HG02642 (cell line): ENCODE measurements around the gene EPHB6.

Experiments
- ATAC-seq: cut with Tn5 transposase; IDR thresholded peaks from one replicate; pipeline ENCODE4 v1.9.1; 2021; ENCODE audit warnings: mild to moderate bottlenecking; ENCODE audit not compliant: unreplicated experiment, poor library complexity

EPHB6 gene, protein sequence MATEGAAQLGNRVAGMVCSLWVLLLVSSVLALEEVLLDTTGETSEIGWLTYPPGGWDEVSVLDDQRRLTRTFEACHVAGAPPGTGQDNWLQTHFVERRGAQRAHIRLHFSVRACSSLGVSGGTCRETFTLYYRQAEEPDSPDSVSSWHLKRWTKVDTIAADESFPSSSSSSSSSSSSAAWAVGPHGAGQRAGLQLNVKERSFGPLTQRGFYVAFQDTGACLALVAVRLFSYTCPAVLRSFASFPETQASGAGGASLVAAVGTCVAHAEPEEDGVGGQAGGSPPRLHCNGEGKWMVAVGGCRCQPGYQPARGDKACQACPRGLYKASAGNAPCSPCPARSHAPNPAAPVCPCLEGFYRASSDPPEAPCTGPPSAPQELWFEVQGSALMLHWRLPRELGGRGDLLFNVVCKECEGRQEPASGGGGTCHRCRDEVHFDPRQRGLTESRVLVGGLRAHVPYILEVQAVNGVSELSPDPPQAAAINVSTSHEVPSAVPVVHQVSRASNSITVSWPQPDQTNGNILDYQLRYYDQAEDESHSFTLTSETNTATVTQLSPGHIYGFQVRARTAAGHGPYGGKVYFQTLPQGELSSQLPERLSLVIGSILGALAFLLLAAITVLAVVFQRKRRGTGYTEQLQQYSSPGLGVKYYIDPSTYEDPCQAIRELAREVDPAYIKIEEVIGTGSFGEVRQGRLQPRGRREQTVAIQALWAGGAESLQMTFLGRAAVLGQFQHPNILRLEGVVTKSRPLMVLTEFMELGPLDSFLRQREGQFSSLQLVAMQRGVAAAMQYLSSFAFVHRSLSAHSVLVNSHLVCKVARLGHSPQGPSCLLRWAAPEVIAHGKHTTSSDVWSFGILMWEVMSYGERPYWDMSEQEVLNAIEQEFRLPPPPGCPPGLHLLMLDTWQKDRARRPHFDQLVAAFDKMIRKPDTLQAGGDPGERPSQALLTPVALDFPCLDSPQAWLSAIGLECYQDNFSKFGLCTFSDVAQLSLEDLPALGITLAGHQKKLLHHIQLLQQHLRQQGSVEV

DNA sequence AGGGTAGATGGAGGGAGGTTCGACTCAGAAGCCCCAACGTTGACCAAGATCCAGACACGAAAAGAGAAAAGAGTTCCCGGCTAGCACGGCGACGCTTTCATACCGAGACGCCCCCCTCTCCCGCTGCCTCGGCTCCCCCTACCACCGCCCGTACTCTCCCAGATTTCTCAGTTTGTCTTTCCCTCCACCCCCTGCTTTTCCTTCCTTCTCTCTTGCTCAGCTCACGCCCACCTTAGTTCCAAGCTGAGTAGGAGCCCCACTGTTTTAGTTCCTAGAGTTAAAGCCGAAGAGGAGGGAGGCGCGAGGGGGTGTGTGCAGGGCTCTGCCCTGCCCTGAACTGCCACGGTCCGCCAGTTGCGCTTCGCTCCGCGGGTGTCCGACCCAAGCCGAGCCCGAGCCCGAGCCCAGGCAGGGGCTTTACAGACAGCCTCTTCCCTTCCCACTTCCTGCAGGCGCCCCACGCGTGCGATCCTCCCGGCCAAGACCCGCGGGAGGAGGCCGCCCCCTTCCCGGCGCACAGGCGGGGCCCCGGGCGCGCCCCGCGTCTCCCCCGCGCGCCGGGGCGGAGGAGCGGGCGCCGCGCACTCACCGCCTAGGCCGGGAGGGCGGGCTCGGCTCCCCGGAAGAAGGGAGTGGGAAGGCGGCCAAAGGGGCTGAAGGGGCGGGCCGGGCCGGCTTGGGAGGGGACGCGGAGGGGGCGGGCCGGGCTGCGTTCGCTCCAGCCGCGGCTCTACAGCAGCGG, at the start of gene EPHB6:
EPHB6 (plus strand) TSS at position 705 of the 742 bp plus-strand sequence. CDS start 8,152 bp downstream, outside the sequence.
- ATAC-seq = peak; percentile 70

DNA sequence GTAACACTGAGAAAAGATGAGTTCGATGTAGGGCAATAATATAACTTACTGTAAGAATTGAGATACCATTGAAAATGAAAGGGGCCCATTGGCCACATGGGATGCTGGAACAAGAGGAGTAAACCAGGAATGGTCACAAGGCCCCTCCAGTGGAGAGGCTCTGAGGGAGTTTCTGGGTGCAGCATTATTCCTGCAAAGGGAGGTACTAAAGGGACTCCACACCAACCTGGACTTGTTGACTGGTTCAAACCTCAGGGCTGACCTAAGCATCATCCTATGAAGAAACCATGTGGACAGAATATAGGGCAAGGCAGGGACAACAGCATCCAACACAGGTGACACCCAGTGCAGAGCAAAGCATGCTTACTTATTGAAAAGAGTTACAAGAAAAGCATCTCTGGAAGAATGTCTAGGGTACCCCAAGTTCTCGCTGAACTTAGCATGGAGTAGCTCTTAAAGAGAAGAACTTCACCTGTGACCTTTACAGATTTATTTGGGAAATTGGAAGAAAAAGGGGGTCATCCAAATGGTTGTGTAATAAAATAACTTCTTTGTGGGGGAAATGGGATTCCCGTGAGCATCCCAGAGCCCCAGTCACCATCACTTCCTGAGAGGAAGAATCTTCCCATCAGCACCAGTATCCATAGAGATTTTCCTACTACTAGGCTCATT, 49.4 kb upstream of the EPHB6 start:
- no peak for ATAC-seq

DNA sequence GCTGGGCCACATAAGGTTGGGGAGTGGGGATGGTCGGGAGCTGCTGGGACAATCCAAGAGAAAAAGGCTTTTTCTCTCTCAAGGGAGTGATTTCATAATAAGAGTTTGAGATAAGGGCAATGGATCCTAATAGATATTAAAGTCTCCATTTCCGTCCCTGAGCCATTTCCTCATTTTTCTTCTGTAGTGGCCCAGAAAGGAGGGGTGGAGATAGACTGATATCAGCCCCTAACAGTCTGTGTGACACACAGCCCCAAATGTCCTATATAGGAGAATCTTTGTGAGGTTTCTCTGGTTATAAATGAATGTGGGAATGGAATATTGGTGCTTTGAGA, 48.9 kb upstream of the EPHB6 start:
- no peak for ATAC-seq

DNA sequence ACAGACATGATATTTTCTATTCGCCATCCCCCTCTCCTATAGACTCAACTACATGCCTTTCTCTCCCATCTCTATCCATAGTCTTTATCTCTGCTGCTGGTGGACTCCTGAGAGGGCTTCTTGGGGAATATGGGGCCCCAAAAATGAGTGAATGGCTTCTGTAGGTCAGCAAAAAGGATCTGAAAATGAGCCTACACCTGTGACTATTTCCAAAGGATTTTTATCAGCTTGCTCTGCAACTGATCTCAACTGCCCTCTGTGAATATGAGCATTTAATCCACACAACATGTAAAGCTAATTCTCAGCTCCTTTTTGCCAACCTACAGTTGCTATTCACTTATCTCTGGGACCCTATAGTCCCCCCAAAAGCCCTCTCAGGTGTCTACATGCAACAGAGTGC, 47.9 kb upstream of the EPHB6 start:
- no peak for ATAC-seq

DNA sequence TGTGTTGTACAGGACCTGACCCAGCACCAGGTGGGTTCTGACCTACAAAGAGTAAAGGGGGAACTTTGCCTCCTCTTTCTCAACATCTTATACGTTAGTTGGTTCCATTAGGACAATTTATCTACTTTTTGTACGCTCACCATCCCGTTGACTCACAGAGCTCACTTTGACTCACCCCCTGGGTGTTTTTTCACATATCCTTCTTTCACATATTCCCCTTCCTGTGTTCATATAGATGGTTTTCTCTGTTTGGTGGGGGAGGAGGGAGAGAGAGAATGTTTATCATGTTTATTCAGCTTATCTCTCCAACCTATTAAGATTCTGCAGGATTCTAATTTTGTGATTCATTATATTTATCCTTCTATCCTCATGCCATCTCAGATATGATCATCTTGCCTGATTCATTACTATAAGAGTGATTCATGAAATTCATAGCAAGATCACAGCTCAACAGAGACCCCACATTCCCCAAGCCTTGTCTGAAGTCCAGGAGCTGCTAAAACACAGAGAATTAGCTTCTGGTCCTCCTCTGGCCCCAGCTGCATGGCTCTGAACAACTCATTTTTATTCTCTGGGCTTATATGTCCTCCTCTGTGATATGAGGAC, 46.9 kb upstream of the EPHB6 start:
- ATAC-seq = no peak

DNA sequence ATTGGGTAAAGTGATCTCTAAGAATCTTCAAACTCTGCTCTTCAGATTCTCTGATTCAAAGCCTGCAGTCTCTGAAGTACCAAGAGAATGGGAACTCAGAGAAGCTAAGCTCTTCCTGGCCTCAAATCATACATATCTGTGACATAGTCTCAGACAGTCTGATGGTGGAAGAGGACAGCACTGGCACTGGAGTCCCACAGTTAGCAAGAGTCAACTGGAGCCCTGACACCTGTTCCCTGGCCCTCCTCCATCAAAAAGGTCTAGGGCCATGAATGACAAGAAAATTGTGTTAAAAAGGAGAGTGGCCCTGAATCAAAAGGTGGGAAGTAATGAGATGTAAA, 46.4 kb upstream of the EPHB6 start:
- ATAC-seq = peak; percentile 35

DNA sequence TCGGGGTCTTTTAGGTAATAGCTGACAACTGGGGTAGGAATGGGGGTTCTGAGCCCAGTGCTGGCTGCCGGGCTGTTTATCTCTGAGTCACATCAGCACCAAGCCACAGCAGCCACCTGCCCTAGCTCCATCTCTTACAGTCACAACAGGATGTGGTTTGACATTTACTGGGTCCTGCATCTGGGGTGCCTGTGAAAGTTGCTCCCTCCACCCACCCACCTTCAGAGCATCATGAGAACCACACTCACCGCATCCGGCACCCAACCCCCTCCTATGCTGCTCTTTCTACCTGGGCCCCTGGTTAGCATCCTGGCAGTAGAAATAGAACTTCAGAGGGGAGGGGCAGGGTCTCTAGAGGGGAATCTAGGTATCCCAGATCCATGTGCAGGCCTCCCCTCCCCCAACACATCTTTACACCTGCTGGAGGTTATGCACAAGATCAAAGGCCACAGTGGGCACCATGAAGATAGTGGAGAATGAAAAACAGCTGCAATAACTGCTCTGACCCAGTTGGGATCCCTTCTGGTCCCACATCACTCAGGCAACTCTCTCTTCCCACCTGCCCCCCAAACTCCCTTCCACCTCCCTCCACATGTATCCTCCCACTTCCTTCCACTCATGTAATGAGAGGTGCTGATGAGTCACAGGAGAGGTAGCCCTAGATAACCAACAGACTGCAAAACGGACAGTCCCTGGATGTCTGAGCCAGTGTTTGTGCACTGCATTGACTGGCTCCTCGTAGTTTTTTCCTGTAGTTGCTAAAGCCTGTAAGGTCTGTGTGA, 45.9 kb upstream of the EPHB6 start:
- ATAC-seq = peak; percentile 91

DNA sequence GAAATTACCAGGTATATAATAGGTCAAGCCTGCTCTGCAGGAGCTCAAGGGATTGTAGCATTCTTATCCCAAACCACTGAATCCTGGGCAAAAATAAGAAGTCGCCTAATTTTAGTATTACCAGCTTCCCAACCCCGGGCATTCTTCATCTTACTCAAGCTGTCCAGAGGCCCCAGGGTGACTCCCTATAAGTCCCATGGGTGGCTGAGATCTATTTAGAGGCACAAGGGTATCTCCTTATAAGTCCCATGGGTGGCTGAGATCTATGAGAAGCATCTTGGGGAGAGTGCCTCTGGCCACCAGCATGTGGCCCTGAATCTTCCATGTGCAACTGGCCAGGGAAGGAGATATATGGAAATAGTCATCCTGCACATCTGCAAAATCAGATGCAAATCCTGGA, 45.2 kb upstream of the EPHB6 start:
- ATAC-seq = no peak

DNA sequence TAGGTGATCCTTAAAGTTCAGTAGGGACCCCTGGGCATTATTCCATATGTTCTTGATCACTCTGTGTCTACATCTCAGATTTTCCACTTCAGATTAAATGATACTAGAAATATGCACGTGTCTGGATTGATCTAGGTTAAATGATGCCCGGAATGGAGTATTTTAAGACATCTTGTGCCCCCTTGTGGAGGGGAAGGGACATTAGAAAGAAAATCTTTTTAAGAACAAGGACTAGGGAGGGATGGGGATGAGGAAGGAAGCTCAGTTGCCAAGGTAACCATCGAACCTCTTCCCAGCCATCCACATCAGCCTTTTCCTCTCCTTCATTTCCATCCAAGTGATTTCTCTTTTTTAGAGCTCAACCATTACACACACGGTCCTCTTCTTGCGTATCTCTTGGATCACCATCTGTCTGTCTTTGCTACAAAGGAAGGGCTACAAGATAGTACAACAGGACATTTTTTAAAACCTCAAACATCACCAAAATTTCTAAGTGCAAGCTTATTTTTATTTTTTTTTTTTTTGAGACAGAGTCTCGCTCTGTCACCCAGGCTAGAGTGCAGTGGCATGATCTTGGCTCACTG, 43.6 kb upstream of the EPHB6 start:
- ATAC-seq = no peak

DNA sequence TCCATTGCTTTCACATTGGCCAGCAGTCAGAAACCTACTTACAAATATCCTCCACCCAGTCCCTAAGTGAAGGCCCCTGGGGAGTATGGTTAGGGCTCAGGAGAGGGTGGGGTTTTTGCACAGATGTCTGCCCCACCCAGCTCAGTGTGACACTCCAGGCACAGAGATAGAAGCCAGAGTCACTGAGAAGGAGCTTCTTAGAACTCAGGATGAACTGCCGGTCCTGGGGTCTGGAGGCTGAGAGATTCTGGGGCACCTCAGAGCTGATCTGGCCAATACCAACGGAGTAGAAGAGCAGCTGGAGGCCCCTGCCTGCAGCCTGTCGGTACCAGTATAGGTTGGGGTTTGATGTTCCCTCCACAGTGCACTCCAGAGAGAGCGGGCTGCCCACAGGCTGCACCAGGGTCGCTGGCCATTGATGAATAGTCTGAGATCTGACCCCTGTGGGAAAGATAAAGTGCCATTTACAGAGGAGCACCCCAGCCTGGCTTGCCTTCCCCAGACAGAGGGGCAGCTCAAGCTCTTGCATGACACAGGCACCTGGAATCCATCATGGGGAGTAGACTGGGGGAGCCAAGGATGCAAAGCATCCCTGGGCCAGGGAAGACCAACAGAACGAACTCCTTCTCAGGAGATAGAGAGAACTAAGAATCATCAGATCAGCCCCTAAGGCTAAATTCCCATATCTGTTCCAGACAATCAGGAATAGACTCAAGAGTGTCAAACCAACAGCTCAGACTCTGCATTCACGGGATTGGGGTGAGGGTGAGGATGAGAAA, 42.2 kb upstream of the EPHB6 start:
- no peak for ATAC-seq

DNA sequence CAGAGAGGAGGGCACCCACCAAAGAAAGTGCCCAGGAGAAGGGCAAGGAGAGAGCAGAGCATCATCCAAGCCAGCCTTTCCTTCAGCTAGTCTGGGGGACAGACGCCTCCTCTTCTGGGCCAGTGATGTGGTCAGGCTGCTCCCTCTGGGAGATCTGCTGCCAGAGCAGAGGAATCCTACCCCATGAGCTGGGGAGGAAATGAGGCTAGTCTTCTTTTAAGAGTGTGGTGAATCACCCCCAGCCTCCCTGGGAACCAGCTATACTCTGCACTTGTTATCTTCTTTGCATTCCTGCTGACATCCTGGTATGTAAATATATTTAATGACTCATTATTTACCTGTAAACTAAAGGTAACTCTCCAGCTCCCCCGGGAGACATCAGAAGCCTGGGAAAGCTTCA, 41.6 kb upstream of the EPHB6 start:
- no peak for ATAC-seq

DNA sequence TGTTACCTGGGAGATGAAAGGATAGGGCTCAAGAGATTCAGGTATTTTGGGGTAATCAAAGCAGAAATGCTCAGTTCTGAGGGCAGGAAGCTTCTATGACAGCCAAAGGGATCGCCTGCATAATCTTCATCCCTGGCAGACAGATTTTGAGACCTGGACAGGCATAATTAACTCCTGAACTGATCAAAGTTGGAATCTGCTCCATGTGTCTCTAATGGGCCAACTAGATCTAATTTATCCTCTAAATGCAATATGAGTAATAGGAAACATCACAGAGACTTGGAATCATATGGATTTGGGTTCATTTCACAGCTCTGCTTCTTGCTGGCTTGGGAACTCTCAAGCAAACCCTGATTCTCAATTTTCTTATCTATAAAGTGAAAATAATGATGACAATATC, 41.2 kb upstream of the EPHB6 start:
- no peak for ATAC-seq

DNA sequence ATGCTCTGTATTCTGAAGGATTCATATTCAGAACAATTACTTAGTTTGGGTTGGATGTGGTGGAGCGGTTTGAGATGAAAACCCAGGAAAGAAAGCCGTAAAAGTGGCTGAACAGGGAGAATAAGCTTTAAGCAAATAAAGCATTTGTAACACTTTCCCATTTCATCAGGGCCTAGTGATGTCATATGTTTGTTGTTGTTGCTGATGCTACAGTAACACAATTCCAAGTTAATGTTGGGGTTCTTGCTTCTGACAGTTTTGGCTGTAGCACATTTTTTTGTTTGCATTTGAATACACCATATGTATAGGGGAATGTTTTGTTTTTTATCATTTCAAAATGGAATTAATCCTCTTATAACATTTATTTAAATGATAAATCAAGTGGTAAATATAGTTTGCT, 40.4 kb upstream of the EPHB6 start:
- ATAC-seq = no peak

DNA sequence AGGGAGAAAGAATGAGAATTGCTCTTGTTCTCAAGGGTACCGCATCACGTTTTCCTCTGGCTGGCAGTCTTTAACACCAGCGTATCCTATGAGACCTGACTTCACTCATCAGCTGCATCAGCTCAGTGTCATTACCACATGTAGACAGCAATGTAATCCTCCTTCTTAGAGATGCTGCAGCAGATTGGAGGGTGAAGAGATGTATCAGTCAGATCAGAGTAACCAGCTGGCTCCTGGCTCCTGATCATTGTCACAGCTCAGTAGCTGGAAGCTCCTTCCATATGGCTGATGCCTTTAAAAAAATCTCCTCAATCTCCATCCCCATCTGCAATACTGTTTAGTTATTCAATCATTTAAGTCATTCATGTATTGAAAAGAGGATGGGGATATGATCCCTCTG, 39.7 kb upstream of the EPHB6 start:
- ATAC-seq = no peak

DNA sequence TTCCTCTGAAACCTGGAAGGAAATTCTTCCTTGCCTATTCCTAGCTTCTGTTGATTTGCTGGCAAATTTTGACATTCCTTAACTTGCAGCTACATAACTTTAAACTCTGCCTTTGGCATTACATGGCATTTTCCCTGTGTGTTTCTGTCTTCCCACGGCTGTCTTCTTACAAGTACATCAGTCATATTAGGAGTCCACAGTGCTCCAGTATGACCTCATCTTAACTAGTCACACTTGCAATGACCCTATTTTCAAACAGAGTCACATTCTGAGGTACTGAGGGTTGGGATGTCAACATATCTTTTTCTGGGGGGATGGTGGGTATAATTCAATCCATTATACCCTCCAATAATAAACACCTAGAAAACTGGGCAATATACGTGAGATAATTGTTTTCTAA, 37.4 kb upstream of the EPHB6 start:
- ATAC-seq = no peak

DNA sequence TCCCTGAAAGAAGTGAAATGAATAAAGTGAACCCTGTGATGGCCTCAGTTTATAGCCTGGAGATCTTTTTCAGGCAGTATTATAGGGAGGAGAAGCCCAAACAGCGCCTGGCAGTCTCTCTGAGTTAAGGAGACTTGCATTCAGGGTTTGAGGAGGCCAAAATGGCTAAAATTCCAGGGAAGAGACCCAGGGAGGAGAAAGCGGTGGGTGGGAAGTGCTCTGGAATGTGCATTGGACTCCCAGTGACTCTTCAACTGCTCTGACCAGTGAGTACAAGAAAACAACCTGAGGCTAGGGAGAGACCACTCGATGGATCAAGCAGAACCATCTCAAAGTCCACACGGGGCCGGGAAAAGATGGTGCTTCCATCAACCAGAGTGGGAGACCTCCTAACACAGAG, 35.3 kb upstream of the EPHB6 start:
- ATAC-seq = no peak

DNA sequence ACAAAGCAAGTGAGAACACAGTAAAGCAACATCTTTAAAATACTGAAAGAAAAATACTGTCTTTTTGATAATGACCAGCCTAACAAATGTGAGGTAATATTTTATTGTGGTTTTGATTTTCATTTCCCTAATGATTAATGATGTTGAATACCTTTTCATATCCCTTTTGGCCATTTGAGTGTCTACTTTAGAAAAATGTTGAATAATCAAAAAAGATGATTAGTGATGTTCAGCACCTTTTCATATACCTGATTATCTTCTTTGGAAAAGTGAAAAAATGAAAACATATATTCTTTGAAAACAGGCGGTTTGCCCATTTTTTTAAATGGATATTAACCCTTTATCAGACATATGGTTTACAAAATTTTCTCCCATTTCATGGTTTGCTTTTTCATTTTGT, 32.2 kb upstream of the EPHB6 start:
- ATAC-seq = no peak

DNA sequence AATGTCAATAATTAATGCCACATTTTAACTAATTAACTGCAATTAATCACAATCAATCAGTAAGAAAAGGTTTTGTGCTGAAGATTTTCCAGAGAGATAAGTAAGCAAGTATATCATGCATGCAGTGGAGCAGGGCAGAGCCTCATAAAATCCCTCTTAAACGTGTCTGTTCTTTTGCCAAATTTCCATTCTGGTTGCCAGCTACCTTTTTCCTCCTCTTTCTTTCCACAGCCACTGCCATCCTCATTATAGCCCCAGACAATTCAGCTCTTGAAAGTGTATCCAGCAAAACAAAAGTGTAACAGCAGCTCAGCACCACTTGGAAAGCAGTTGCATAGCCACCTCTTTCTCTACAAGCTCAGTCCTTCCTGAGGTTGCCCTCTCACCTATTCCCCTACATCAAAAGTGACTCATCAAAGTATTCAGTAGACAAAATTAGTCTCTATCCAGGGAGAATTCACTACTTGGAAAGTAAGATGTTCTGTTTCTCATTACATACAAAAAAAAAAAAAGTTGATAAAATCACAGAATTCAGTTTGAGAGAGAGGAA, 26.9 kb upstream of the EPHB6 start:
- no peak for ATAC-seq
